Mucosa of stomach (tissue), 1 donor: ENCODE data around the gene OPCML.

Experiments used
- H3K27me3 ChIP-seq: one replicate; pipeline ENCODE4 v1.7.0; 2013; ENCODE audit warnings: mild to moderate bottlenecking, low read length; ENCODE audit not compliant: control insufficient read depth, insufficient read depth
- H3K36me3 ChIP-seq: one replicate; pipeline ENCODE4 v1.7.0; 2013; ENCODE audit warnings: low read length; ENCODE audit not compliant: control insufficient read depth, insufficient read depth
- H3K4me1 ChIP-seq: one replicate; pipeline ENCODE4 v1.7.0; 2013; ENCODE audit warnings: mild to moderate bottlenecking, low read length; ENCODE audit not compliant: control insufficient read depth, insufficient read depth
- H3K4me3 ChIP-seq: one replicate; pipeline ENCODE4 v1.7.0; 2013; ENCODE audit warnings: low read length
- H3K9ac ChIP-seq: one replicate; pipeline ENCODE4 v1.7.0; 2013; ENCODE audit warnings: mild to moderate bottlenecking, low read length, moderate library complexity
- H3K9me3 ChIP-seq: one replicate; pipeline ENCODE4 v1.7.0; 2013; ENCODE audit warnings: mild to moderate bottlenecking, low read length, moderate library complexity; ENCODE audit not compliant: control insufficient read depth
- donor health status: Pancreatic carcinoma.

Gene OPCML

DNA sequence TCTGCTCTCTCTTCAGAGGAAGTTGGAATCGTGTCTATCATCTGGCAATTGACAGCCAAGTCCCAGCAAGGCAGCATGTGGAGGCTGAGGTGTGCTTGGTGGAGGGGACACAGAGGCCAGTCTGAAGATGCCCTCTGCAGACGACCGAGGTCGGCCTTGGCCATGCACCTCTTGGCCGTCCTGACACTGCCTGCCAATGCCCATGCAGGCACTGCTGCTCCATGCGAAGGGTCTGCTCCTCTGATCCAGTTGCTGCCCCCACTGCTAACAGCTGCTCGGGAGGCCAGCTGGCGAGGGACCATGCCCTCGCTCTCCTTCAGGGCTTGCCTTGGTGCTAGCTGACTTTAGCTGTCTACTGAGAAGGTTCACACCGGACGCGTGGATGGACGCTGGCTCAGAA lies 527.9 kb downstream of the OPCML start:
- no peaks in the 10 kb centered on the region for H3K9me3 ChIP-seq
- H3K4me3 ChIP-seq: no peak overlapping the region

GRCh38 chr11:132999516-132999915 lies 532.8 kb downstream of the OPCML start:
- H3K27me3 ChIP-seq: peaks cover 26% of the 10 kb centered on the region
- no peak overlapping the region for H3K4me3 ChIP-seq
- no peaks in the 10 kb centered on the region for H3K4me1 ChIP-seq
- H3K9ac ChIP-seq: no peak overlapping the region
- no peaks in the 10 kb centered on the region for H3K9me3 ChIP-seq
- no peaks in the 10 kb centered on the region for H3K36me3 ChIP-seq

More for the DNA sequence above, 527.9 kb downstream of the OPCML start:
- no peaks in the 10 kb centered on the region for H3K4me1 ChIP-seq
- no peak overlapping the region for H3K9ac ChIP-seq
- no peaks in the 10 kb centered on the region for H3K36me3 ChIP-seq
- peaks cover 34% of the 10 kb centered on the region for H3K27me3 ChIP-seq

DNA sequence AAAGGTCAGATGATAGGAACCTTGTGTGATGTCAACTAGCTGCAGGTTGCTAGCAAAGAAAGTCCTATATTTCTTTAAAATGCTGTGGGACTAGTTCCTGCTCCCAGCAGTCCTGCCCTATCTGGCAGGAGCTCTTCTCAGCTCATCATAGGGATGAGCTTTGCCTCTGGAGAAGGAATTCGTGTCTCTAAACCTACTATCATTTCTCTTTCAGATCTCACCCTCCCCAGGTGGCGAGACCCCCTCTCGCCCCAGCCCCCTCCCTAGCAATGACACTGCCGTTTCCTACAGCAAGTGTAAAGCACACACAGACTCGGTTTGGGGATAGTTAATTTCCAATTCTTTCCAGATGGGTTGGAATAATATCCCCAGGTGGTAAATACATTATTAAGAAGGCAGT lies 533.3 kb downstream of the OPCML start:
- no peak overlapping the region for H3K4me3 ChIP-seq
- H3K9me3 ChIP-seq: no peaks in the 10 kb centered on the region
- no peak overlapping the region for H3K9ac ChIP-seq
- H3K27me3 ChIP-seq: peaks cover 26% of the 10 kb centered on the region
- H3K36me3 ChIP-seq: no peaks in the 10 kb centered on the region
- H3K4me1 ChIP-seq: no peaks in the 10 kb centered on the region

DNA sequence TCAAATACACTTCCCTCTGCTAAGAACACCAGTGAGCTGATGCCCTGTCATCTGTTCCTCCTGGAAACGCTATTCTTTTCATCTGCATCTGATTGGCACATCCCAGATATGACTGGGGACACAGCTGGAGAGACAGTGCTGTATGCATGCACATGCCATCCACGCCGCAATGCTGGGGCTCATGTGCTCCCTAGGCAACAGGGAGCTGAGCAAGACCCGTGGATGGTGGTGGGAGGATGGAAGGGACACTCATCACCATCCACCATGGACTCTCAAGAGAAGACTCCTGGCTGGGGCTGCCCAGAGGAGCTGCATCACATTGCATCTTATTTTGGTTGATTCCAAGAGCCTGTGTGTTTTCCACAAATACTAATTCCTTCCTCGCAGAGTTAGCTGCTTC lies 534.9 kb downstream of the OPCML start:
- Histone ChIP-seq H3K4me1 (no peaks in the 10 kb centered on the region), H3K27me3 (peaks cover 33% of the 10 kb centered on the region), H3K9me3 (no peaks in the 10 kb centered on the region), H3K9ac (no peak overlapping the region), H3K36me3 (no peaks in the 10 kb centered on the region), H3K4me3 (no peak overlapping the region)

GRCh38 chr11:132994966-132995365 lies 537.3 kb downstream of the OPCML start:
- Histone ChIP-seq H3K4me3 (no peak overlapping the region), H3K9ac (no peak overlapping the region), H3K27me3 (peaks cover 33% of the 10 kb centered on the region), H3K4me1 (no peaks in the 10 kb centered on the region), H3K9me3 (no peaks in the 10 kb centered on the region), H3K36me3 (no peaks in the 10 kb centered on the region)

DNA sequence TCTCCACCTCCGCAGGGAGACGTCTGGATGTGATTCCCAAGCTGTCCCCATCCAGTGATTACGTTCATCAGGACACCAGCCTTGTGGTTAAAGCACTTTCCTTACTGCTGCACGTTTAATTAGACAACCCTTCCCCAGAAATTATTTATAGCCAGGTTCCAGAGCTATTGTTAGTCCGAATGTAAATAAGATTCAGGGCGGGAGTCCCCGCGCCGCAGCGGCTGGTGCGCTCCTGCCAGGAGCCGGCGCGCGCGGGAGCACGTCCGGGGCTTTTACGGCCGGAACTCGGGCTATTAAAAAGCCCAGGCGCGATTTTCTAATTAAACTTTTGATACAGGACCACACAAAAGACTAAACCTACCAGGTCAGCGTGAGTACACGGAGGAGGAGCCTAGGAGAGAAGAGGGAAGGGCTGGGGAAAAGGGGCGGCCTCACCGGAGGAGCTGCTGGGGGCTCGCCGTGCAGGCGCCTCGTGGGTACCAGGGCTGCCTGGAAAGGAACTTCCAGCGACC lies 538.3 kb downstream of the OPCML start:
- Histone ChIP-seq H3K9ac (no peak overlapping the region), H3K4me3 (no peak overlapping the region), H3K9me3 (no peaks in the 10 kb centered on the region), H3K4me1 (no peaks in the 10 kb centered on the region), H3K36me3 (no peaks in the 10 kb centered on the region), H3K27me3 (peaks cover 31% of the 10 kb centered on the region)

DNA sequence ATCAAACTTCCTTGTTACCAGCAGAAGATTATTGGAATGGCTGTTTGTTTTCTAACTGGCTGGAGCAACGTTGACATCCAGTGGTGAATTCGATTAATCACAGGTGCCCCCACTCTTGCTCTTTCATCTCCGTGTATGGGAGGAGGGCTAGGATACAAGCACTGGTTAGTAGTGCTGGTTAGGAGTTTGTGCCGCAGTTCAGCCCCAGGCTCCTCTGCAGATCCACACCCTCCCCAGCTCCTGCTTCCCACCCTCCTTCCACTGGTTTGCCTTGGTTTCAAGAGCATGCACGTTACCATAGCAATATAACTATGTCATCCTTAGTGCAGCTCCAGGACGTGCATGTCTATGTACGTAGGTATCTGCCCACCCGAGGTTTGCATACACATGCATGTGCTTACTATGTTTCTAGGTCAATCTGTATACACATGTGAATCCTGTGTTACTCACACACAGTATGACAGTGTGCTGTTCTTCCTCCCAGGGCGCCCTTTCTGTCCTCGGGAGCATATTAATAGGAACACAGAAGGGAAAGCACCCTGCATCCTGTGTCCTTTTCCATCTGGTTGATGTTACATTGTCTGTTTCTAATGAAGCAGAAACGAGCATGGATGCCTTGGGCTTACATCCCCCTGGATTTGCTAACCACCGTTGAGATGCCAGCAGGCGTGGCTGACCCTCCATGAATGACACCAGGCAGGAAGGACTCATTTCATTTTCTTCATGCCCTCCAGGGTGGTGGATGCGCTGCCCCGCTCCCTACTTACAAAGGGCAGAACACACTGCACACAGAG lies 539.3 kb downstream of the OPCML start:
- Histone ChIP-seq H3K27me3 (peaks cover 26% of the 10 kb centered on the region), H3K4me1 (no peaks in the 10 kb centered on the region), H3K9ac (no peak overlapping the region), H3K9me3 (no peaks in the 10 kb centered on the region), H3K4me3 (no peak overlapping the region), H3K36me3 (no peaks in the 10 kb centered on the region)

- Histone ChIP-seq H3K27me3 (peaks cover 10% of the 10 kb centered on the region), H3K4me1 (no peaks in the 10 kb centered on the region), H3K36me3 (no peaks in the 10 kb centered on the region), H3K9me3 (no peaks in the 10 kb centered on the region), H3K4me3 (no peak overlapping the region), H3K9ac (no peak overlapping the region)
Observed at GRCh38 chr11:132988411-132988810, 543.9 kb downstream of the OPCML start.

- Histone ChIP-seq H3K36me3 (no peaks in the 10 kb centered on the region), H3K4me1 (no peaks in the 10 kb centered on the region), H3K9ac (no peak overlapping the region), H3K9me3 (no peaks in the 10 kb centered on the region), H3K27me3 (peaks cover 5% of the 10 kb centered on the region), H3K4me3 (no peak overlapping the region)
Observed at GRCh38 chr11:132987936-132988335, 544.4 kb downstream of the OPCML start.

- no peaks in the 10 kb centered on the region for H3K4me1 ChIP-seq
- H3K36me3 ChIP-seq: no peaks in the 10 kb centered on the region
- no peaks in the 10 kb centered on the region for H3K9me3 ChIP-seq
- peaks cover 3% of the 10 kb centered on the region for H3K27me3 ChIP-seq
- H3K4me3 ChIP-seq: no peak overlapping the region
- H3K9ac ChIP-seq: no peak overlapping the region
Observed at GRCh38 chr11:132983641-132983978, 548.7 kb downstream of the OPCML start.

DNA sequence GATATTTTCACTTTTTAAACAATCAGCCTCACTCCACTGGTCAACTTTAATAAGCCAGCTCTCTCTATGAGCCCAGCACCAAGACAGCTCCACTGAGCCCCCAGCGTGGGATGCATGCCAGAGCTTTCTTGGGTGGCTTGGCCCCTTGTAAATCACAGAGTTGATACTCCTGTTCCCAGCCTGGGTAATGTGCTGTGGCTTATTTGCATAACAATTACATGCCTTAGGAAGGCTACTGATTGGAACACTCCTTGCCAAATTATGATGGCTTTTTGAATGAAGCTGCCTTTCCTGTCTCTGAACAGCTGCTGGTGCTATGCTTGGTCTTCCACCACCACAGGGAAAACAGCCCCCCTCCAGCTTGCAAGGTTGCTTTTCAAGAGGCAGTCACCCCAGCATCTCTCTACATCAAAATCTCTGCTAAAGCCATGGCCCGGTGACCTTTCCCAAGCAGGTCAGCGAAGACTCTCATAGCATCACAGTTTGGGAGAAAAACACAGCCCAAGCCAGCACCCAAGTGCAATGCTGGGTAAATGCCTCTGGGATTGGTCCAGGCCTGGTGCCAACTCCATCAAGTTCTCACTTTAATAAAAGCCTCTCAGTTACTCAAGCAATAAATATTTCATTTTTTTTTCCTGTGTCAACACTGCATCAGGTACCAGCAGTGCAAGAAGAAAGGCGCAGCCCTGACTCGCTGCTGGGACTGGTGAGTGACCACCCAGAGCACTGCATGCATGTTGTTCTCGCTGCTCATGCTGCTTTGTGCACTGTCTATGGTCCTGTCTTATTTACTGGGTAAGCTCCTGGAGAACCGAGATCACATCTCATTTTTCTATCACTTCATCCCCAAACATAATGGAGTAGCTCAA lies 549.3 kb downstream of the OPCML start:
- Histone ChIP-seq H3K36me3 (no peaks in the 10 kb centered on the region), H3K9ac (no peak overlapping the region)

More for the DNA sequence above, 549.3 kb downstream of the OPCML start:
- no peak overlapping the region for H3K4me3 ChIP-seq
- H3K9me3 ChIP-seq: no peaks in the 10 kb centered on the region
- H3K27me3 ChIP-seq: peaks cover 3% of the 10 kb centered on the region
- H3K4me1 ChIP-seq: no peaks in the 10 kb centered on the region
